ENCODE measurements around the gene BIRC2.

GRCh38 chr11:102357116-102357515 lies 10.1 kb downstream of the BIRC2 start:
- TF ChIP-seq EZH2 (IDR thresholded peaks at IDR 0.05; ENCODE audit: insufficient read depth, poor library complexity, severe bottlenecking) (no peak), EZH2phosphoT487 (IDR thresholded peaks at IDR 0.05; ENCODE audit: insufficient read depth, low read depth) (no peak)
